AG10803 (cell line): ENCODE data around the gene EIF5AL1.

Experiments used
- DNase-seq: peaks from one replicate; pipeline ENCODE4 v3.0.0; 2010; ENCODE audit warnings: low read depth
- H3K4me3 ChIP-seq: 2 replicates; pipeline ENCODE4 v1.5.1; 2011; ENCODE audit warnings: mild to moderate bottlenecking, low read length, control low read depth
- TF ChIP-seq, protein P1 (sequence below): conservative IDR thresholded peaks from 2 replicates; pipeline ENCODE4 v1.5.1; 2011; ENCODE audit warnings: mild to moderate bottlenecking, low read length, control low read depth, inconsistent platforms

EIF5AL1 gene

GRCh38 chr10:79472449-79472848, 39.9 kb upstream of the EIF5AL1 start:
- H3K4me3 ChIP-seq = no peak overlapping the region
- TF ChIP-seq, protein P1, sequence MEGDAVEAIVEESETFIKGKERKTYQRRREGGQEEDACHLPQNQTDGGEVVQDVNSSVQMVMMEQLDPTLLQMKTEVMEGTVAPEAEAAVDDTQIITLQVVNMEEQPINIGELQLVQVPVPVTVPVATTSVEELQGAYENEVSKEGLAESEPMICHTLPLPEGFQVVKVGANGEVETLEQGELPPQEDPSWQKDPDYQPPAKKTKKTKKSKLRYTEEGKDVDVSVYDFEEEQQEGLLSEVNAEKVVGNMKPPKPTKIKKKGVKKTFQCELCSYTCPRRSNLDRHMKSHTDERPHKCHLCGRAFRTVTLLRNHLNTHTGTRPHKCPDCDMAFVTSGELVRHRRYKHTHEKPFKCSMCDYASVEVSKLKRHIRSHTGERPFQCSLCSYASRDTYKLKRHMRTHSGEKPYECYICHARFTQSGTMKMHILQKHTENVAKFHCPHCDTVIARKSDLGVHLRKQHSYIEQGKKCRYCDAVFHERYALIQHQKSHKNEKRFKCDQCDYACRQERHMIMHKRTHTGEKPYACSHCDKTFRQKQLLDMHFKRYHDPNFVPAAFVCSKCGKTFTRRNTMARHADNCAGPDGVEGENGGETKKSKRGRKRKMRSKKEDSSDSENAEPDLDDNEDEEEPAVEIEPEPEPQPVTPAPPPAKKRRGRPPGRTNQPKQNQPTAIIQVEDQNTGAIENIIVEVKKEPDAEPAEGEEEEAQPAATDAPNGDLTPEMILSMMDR = no peak
- no peak for DNase-seq

GRCh38 chr10:79472951-79473350, 39.4 kb upstream of the EIF5AL1 start:
- no peak overlapping the region for H3K4me3 ChIP-seq
- peak; percentile 58 for DNase-seq

GRCh38 chr10:79473496-79474095, 38.7 kb upstream of the EIF5AL1 start:
- H3K4me3 ChIP-seq = no peak overlapping the region
- TF ChIP-seq, protein P1 = no peak
- no peak for DNase-seq

More at GRCh38 chr10:79472951-79473350, 39.4 kb upstream of the EIF5AL1 start:
- TF ChIP-seq, protein P1 = no peak; the same call in 1 of the 2 replicates

DNA sequence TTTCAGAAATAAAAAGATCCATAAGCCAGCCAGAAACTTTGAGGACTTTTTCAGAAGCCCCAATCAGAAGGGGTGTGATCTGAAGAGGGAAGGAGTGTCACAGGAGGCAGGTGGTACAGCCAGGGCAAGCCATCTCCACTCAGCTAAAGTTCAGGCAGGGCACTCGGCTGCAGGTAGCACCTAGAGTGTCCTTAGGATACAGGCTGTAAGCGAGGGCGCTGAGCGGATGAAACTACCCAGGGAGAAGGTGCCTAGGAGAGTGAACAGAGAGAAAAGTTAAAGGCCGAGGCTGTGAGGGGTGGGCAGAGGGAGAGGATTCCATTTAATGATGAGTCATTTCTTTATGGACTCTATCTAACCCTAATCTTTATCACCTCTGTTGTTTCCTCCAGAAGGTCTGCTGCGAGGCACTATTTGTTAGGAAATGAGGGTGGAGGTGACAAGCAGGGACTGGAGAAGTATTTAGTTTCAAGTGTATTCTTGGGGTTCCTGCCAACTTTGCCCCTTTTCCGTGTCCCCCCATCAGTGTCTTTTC, 37.1 kb upstream of the EIF5AL1 start:
- no peak overlapping the region for H3K4me3 ChIP-seq
- DNase-seq = no peak
- TF ChIP-seq, protein P1 = no peak

- H3K4me3 ChIP-seq = no peak overlapping the region
- TF ChIP-seq, protein P1 = no peak
- DNase-seq = no peak
Observed at GRCh38 chr10:79475877-79476276, 36.5 kb upstream of the EIF5AL1 start.

GRCh38 chr10:79476645-79477044, 35.7 kb upstream of the EIF5AL1 start:
- DNase-seq = no peak
- TF ChIP-seq, protein P1 = no peak
- H3K4me3 ChIP-seq = no peak overlapping the region

DNA sequence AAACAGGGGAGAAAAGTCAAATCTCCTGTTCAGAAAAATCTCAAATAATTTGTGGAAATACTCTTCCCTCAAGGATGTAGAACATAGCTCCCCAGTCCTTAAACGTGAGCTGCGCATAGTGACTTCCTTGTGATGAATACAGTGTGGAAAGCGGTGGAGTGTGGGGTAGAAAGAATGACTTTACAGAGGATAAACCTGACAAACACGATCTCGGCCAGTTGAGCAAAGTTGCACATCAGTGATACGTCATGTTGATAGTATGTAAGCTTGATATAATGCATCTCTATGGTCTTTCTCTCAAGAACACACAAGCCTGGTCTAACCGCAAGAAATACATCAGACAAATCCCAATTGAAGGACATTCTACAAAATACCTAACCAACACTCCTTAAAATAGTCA, 34.9 kb upstream of the EIF5AL1 start:
- DNase-seq = no peak
- no peak overlapping the region for H3K4me3 ChIP-seq
- TF ChIP-seq, protein P1 = no peak
